CD4-positive, alpha-beta T cell (primary cell): ENCODE data around the gene PTTG1IP. TPM values are rescaled to one million over a fixed set of nuclear protein-coding genes. Genes with fewer than 3 reads are reported as not detected.

Experiments
- ATAC-seq: fragments of 200-7000 bp; cut with Tn5 transposase; one replicate; pipeline ENCODE4 v1.10.0; 2022; ENCODE audit warnings: mild to moderate bottlenecking; ENCODE audit not compliant: poor library complexity
- CTCF ChIA-PET: fragments of 350-600 bp; sonication (Branson Sonifier 250); formaldehyde crosslinking; loops from one replicate; lab custom pipeline; 2021; ENCODE audit warnings: antibody characterized with exemption, inconsistent platforms; lab: Charles Lee
- POLR2A ChIA-PET: fragments of 350-600 bp; sonication (Branson Sonifier 250); formaldehyde crosslinking; loops from one replicate; lab custom pipeline; 2021; ENCODE audit warnings: antibody characterized with exemption, inconsistent platforms; lab: Charles Lee
- DNase-seq, 14 experiments: peaks; one replicate each; pipeline ENCODE4 v3.0.0-alpha.2; 2013 to 2020; ENCODE audit warnings: mixed read lengths in 2 of 14
- H3K27ac ChIP-seq, 2 donors: one replicate each; pipeline versions ENCODE4 v1.5.1 to v1.7.0; 2013; ENCODE audit warnings: low read length in 2 of 2, low read depth in 1 of 2, mild to moderate bottlenecking in 1 of 2
- H3K27me3 ChIP-seq, 2 experiments: 1 replicate in 1 of 2; 2 replicates in 1 of 2; pipeline versions ENCODE4 v1.6.1 to v1.7.0; 2013; ENCODE audit warnings: low read length in 2 of 2, control low read depth in 1 of 2, mild to moderate bottlenecking in 1 of 2, moderate library complexity in 1 of 2; ENCODE audit not compliant: insufficient read depth in 2 of 2, control insufficient read depth in 1 of 2
- H3K36me3 ChIP-seq: one replicate; pipeline ENCODE4 v1.6.1; 2013; ENCODE audit warnings: low read length, control low read depth; ENCODE audit not compliant: insufficient read depth
- H3K4me1 ChIP-seq: one replicate; pipeline ENCODE4 v1.6.1; 2013; ENCODE audit warnings: low read length, control low read depth; ENCODE audit not compliant: insufficient read depth
- H3K4me3 ChIP-seq: one replicate; pipeline ENCODE4 v1.5.1; 2013; ENCODE audit warnings: mild to moderate bottlenecking, low read length, moderate library complexity
- H3K9me3 ChIP-seq, 2 experiments: 1 replicate in 1 of 2; 2 replicates in 1 of 2; pipeline versions ENCODE4 v1.6.1 to v1.7.0; 2013; ENCODE audit warnings: low read length in 2 of 2, mild to moderate bottlenecking in 2 of 2, control low read depth in 1 of 2, moderate library complexity in 1 of 2; ENCODE audit not compliant: control insufficient read depth in 1 of 2, insufficient read depth in 1 of 2
- H3K27ac Mint-ChIP-seq: one replicate; pipeline ENCODE4 v1.8.0; 2020; ENCODE audit warnings: mixed read lengths
- H3K27me3 Mint-ChIP-seq: one replicate; pipeline ENCODE4 v1.8.0; 2021; ENCODE audit warnings: mixed read lengths
- H3K36me3 Mint-ChIP-seq: one replicate; pipeline ENCODE4 v1.8.0; 2021; ENCODE audit warnings: low read depth, mixed read lengths
- H3K4me1 Mint-ChIP-seq: one replicate; pipeline ENCODE4 v1.8.0; 2021; ENCODE audit warnings: low read depth, mixed read lengths
- H3K4me3 Mint-ChIP-seq: one replicate; pipeline ENCODE4 v1.8.0; 2020; ENCODE audit warnings: mild to moderate bottlenecking, mixed read lengths
- H3K9me3 Mint-ChIP-seq: one replicate; pipeline ENCODE4 v1.8.0; 2020; ENCODE audit warnings: mixed read lengths
- CTCF ChIP-seq: fragments of 200-600 bp; IDR thresholded peaks from one replicate; pipeline ENCODE4 v1.8.0; 2022; ENCODE audit warnings: antibody characterized with exemption, mild to moderate bottlenecking
- intact Hi-C, 2 experiments: fragments of 100-400 bp; cut with DNase I in 1 of 2; cut with micrococcal nuclease in 1 of 2; formaldehyde crosslinking; loops; one replicate each; pipeline versions ENCODE4 v1.15.1 to v1.9.0; 2023 to 2025; cut with DNase I, micrococcal nuclease
- total RNA-seq, 174 experiments: library from RNA in 2 of 174; stranded (reverse) in 2 of 174; gene quantifications; one replicate each; pipeline ENCODE4 v1.2.3 and lab custom pipeline; 2021 to 2026

The PTTG1IP gene
- total RNA-seq, 2 experiments from 2014 or later = 99.0 to 99.5 TPM

GRCh38 chr21:44835647-44835973, 37.9 kb downstream of the PTTG1IP start:
- no peak overlapping the region for H3K27ac Mint-ChIP-seq

GRCh38 chr21:44834951-44835646, 38.4 kb downstream of the PTTG1IP start:
- Histone ChIP-seq H3K9me3 (no peaks in the 10 kb centered on the region), H3K27me3 (no peaks in the 10 kb centered on the region), H3K27ac (no peak overlapping the region), H3K4me3 (no peak overlapping the region), H3K4me1 (no peaks in the 10 kb centered on the region), H3K36me3 (no peaks in the 10 kb centered on the region)
- no peaks in the 10 kb centered on the region for H3K27me3 Mint-ChIP-seq
- intact Hi-C loops = no loop called here
- H3K9me3 Mint-ChIP-seq = no peaks in the 10 kb centered on the region
- no peak for ATAC-seq
- CTCF ChIA-PET = no interaction called here
- peaks cover 14% of the 10 kb centered on the region for H3K4me1 Mint-ChIP-seq
- no peaks in the 10 kb centered on the region for H3K36me3 Mint-ChIP-seq
- H3K27ac Mint-ChIP-seq = no peak overlapping the region
- DNase-seq = no peak
- no peak for TF ChIP-seq CTCF
- no peak overlapping the region for H3K4me3 Mint-ChIP-seq
- POLR2A ChIA-PET = no interaction called here

More at GRCh38 chr21:44835647-44835973, 37.9 kb downstream of the PTTG1IP start:
- intact Hi-C loops = no loop called here
- H3K4me1 ChIP-seq = no peaks in the 10 kb centered on the region
- no peak overlapping the region for H3K27ac ChIP-seq
- Mint-ChIP-seq H3K27me3 (no peaks in the 10 kb centered on the region), H3K36me3 (no peaks in the 10 kb centered on the region), H3K9me3 (no peaks in the 10 kb centered on the region), H3K4me1 (peaks cover 9% of the 10 kb centered on the region), H3K4me3 (no peak overlapping the region)
- TF ChIP-seq CTCF = no peak
- CTCF ChIA-PET = no interaction called here
- no peak overlapping the region for H3K4me3 ChIP-seq
- ATAC-seq = no peak
- no peaks in the 10 kb centered on the region for H3K36me3 ChIP-seq
- POLR2A ChIA-PET = no interaction called here
- DNase-seq = no peak
- no peaks in the 10 kb centered on the region for H3K27me3 ChIP-seq
- no peaks in the 10 kb centered on the region for H3K9me3 ChIP-seq

- Mint-ChIP-seq H3K27me3 (no peaks in the 10 kb centered on the region), H3K4me1 (peaks cover 21% of the 10 kb centered on the region), H3K9me3 (no peaks in the 10 kb centered on the region), H3K36me3 (no peaks in the 10 kb centered on the region), H3K27ac (no peak overlapping the region), H3K4me3 (no peak overlapping the region)
- Histone ChIP-seq H3K9me3 (no peaks in the 10 kb centered on the region), H3K4me1 (no peaks in the 10 kb centered on the region), H3K36me3 (no peaks in the 10 kb centered on the region), H3K27me3 (no peaks in the 10 kb centered on the region), H3K27ac (no peak overlapping the region), H3K4me3 (no peak overlapping the region)
- ChIA-PET CTCF (no interaction called here), POLR2A (no interaction called here)
- no peak for TF ChIP-seq CTCF
- DNase-seq (no peak), ATAC-seq (no peak)
- intact Hi-C loops = no loop called here
Observed at GRCh38 chr21:44834231-44834950, 39.1 kb downstream of the PTTG1IP start.
